Liver (tissue), 3 donors: ENCODE results near the gene SPACA9.

Experiments used
- EGR1 ChIP-seq, 2 donors: IDR thresholded peaks; 2 replicates each; pipeline ENCODE4 v1.6.1; 2016 to 2018; ENCODE audit warnings: antibody characterized with exemption in 2 of 2, low read depth in 2 of 2
- FOXA1 ChIP-seq: IDR thresholded peaks from 2 replicates; pipeline ENCODE4 v1.6.1; 2016; ENCODE audit warnings: antibody characterized with exemption
- HNF4G ChIP-seq: IDR thresholded peaks from 2 replicates; pipeline ENCODE4 v1.6.1; 2016; ENCODE audit warnings: antibody characterized with exemption
- RAD21 ChIP-seq, 2 donors: IDR thresholded peaks; 2 replicates each; pipeline ENCODE4 v1.6.1; 2016; ENCODE audit warnings: antibody characterized with exemption in 2 of 2, mild to moderate bottlenecking in 2 of 2
- SP1 ChIP-seq: IDR thresholded peaks from 2 replicates; pipeline ENCODE4 v1.6.1; 2018; ENCODE audit warnings: antibody characterized with exemption, mild to moderate bottlenecking
- TAF1 ChIP-seq: conservative IDR thresholded peaks from 2 replicates; pipeline ENCODE4 v1.6.1; 2016; ENCODE audit warnings: antibody characterized with exemption, mild to moderate bottlenecking
- TF ChIP-seq, protein P1 (sequence below): fragments of 150-350 bp; IDR thresholded peaks from 2 replicates; pipeline ENCODE4 v1.5.1; 2017; ENCODE audit warnings: improper control_type of control experiment, low read depth, low read length; ENCODE audit not compliant: missing input control
- TF ChIP-seq, protein P2 (sequence below): IDR thresholded peaks from 2 replicates; pipeline ENCODE4 v1.6.1; 2016; ENCODE audit warnings: antibody characterized with exemption, mild to moderate bottlenecking
- TF ChIP-seq, protein P3 (sequence below): IDR thresholded peaks from 2 replicates; pipeline ENCODE4 v1.6.1; 2016; ENCODE audit warnings: antibody characterized with exemption
- TF ChIP-seq, protein P4 (sequence below): IDR thresholded peaks from 2 replicates; pipeline ENCODE4 v1.6.1; 2016; ENCODE audit warnings: antibody characterized with exemption
- donor health status: healthy.
- donor health status: healthy.

DNA sequence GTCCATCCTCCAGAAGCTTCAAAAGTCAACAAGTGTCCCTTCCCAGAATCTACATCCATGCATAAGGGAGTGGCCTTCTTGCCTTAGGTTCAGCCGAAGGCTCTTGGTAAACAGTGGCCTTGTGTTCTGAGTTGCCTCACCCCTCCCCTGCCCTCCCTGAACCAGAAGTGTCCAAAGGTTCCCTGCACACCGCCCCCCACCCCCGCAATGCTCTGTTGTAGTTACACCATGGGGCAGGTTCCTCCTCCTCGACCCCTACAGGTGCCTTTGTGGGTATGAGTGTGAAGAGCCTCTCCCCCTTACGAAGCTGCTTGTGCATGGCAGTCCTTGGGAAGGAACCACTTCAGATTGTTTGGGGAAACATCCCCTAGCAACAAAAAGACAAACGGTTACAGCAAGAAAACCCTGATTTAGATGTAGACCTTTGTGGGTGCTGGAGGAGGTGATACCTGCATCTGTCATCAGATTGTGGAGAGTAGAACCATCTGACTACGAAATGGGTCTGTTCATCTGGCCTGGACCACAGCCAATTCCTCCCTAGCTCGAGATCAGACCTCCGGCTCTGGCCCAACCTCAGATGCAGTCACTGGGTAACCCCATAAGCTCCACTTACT lies 7.1 kb downstream of the SPACA9 start:
- TF ChIP-seq, protein P1, sequence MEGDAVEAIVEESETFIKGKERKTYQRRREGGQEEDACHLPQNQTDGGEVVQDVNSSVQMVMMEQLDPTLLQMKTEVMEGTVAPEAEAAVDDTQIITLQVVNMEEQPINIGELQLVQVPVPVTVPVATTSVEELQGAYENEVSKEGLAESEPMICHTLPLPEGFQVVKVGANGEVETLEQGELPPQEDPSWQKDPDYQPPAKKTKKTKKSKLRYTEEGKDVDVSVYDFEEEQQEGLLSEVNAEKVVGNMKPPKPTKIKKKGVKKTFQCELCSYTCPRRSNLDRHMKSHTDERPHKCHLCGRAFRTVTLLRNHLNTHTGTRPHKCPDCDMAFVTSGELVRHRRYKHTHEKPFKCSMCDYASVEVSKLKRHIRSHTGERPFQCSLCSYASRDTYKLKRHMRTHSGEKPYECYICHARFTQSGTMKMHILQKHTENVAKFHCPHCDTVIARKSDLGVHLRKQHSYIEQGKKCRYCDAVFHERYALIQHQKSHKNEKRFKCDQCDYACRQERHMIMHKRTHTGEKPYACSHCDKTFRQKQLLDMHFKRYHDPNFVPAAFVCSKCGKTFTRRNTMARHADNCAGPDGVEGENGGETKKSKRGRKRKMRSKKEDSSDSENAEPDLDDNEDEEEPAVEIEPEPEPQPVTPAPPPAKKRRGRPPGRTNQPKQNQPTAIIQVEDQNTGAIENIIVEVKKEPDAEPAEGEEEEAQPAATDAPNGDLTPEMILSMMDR, result no peak
- TF ChIP-seq RAD21 (IDR thresholded peaks at IDR 0.05) (no peak), EGR1 (IDR thresholded peaks at IDR 0.05; ENCODE audit: low read depth in 2 of 2) (no peak), TAF1 (no peak), HNF4G (no peak), SP1 (no peak), FOXA1 (no peak)
- TF ChIP-seq, protein P2, sequence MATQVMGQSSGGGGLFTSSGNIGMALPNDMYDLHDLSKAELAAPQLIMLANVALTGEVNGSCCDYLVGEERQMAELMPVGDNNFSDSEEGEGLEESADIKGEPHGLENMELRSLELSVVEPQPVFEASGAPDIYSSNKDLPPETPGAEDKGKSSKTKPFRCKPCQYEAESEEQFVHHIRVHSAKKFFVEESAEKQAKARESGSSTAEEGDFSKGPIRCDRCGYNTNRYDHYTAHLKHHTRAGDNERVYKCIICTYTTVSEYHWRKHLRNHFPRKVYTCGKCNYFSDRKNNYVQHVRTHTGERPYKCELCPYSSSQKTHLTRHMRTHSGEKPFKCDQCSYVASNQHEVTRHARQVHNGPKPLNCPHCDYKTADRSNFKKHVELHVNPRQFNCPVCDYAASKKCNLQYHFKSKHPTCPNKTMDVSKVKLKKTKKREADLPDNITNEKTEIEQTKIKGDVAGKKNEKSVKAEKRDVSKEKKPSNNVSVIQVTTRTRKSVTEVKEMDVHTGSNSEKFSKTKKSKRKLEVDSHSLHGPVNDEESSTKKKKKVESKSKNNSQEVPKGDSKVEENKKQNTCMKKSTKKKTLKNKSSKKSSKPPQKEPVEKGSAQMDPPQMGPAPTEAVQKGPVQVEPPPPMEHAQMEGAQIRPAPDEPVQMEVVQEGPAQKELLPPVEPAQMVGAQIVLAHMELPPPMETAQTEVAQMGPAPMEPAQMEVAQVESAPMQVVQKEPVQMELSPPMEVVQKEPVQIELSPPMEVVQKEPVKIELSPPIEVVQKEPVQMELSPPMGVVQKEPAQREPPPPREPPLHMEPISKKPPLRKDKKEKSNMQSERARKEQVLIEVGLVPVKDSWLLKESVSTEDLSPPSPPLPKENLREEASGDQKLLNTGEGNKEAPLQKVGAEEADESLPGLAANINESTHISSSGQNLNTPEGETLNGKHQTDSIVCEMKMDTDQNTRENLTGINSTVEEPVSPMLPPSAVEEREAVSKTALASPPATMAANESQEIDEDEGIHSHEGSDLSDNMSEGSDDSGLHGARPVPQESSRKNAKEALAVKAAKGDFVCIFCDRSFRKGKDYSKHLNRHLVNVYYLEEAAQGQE, result no peak
- TF ChIP-seq, protein P3, sequence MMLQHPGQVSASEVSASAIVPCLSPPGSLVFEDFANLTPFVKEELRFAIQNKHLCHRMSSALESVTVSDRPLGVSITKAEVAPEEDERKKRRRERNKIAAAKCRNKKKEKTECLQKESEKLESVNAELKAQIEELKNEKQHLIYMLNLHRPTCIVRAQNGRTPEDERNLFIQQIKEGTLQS, result no peak
- TF ChIP-seq, protein P4, sequence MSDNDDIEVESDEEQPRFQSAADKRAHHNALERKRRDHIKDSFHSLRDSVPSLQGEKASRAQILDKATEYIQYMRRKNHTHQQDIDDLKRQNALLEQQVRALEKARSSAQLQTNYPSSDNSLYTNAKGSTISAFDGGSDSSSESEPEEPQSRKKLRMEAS, result no peak
